GM12873 (cell line): ENCODE measurements around the gene SIGLEC9.

Experiments used
- TF ChIP-seq, protein P1 (sequence below): IDR thresholded peaks from 2 replicates; pipeline ENCODE4 v1.5.1; 2012; ENCODE audit warnings: low read depth, mild to moderate bottlenecking, moderate library complexity, low read length, control low read depth; ENCODE audit not compliant: insufficient read depth; ENCODE audit errors: missing control alignments

SIGLEC9 gene

DNA sequence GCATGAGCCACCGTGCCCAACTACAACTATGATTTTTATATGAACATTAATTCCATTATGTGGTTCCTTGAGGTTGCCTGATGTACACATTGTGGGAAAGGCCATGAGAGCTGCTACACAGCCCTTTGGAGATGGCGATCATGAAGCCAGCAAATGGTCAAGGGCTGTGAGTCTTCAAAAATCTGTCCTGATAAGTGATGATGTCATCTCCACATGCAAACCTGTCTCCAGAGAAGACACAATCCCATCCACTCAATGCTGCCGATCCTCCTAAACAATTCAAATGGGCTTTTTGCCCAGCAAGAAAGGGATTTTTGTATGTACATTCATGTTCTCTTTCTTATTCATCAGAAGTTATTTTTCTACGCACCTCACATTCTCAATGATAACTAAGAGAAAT is 35.0 kb downstream of the SIGLEC9 start:
- TF ChIP-seq, protein P1, sequence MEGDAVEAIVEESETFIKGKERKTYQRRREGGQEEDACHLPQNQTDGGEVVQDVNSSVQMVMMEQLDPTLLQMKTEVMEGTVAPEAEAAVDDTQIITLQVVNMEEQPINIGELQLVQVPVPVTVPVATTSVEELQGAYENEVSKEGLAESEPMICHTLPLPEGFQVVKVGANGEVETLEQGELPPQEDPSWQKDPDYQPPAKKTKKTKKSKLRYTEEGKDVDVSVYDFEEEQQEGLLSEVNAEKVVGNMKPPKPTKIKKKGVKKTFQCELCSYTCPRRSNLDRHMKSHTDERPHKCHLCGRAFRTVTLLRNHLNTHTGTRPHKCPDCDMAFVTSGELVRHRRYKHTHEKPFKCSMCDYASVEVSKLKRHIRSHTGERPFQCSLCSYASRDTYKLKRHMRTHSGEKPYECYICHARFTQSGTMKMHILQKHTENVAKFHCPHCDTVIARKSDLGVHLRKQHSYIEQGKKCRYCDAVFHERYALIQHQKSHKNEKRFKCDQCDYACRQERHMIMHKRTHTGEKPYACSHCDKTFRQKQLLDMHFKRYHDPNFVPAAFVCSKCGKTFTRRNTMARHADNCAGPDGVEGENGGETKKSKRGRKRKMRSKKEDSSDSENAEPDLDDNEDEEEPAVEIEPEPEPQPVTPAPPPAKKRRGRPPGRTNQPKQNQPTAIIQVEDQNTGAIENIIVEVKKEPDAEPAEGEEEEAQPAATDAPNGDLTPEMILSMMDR: no peak

- TF ChIP-seq, protein P1: no peak
These were observed 36.6 kb downstream of the SIGLEC9 start for GRCh38 chr19:51161266-51161665.

DNA sequence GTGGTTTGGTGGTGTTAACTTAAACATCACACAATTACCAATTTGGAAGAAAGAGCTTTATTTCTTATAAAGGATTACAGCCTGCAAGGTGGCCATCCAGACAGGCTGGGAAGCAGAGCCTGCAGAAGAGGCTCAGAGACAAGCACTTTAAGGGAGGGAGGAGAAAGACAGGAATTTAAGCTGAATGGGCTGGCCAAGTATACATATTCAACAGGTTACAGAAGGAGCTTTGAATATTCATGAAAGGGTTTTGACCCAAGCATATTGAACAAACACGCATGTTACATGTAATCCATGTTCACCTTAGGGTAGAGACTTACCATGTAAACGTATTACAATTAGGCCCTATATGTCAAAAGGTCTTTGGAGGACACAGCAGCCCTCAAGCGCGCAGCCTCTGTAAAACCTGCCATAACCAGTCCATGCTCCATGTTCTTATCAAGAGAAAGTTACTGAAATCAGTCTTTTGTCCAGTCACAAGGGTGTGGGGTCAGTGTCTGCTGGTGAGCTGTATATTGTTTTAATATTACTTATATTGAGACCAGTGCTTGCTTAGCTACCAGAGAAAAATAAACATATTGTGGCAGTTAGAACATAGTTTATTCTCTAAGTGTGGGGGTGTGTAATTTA is 37.3 kb downstream of the SIGLEC9 start:
- TF ChIP-seq, protein P1: no peak

- TF ChIP-seq, protein P1: no peak
These were observed 38.6 kb downstream of the SIGLEC9 start for GRCh38 chr19:51163257-51163656.

DNA sequence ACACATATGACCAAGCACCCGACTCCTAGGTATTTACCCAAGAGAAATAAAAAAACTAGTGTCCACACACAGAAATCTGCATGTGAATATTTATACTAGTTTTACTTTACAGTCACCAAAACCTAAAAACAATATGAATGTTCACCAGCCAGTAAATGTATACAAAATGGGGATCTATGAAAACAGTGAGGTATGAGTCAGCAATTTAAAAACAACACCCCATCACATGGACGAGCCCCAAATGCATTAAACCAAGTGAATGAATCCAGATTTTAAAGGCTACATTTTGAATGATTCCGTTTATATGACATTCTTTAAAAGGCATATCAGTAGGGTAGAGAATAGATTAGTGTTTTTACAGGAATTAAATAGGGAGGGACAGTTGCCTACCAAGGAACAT is 39.5 kb downstream of the SIGLEC9 start:
- TF ChIP-seq, protein P1: no peak

- TF ChIP-seq, protein P1: no peak
These were observed 42.3 kb downstream of the SIGLEC9 start for GRCh38 chr19:51166846-51167490.

DNA sequence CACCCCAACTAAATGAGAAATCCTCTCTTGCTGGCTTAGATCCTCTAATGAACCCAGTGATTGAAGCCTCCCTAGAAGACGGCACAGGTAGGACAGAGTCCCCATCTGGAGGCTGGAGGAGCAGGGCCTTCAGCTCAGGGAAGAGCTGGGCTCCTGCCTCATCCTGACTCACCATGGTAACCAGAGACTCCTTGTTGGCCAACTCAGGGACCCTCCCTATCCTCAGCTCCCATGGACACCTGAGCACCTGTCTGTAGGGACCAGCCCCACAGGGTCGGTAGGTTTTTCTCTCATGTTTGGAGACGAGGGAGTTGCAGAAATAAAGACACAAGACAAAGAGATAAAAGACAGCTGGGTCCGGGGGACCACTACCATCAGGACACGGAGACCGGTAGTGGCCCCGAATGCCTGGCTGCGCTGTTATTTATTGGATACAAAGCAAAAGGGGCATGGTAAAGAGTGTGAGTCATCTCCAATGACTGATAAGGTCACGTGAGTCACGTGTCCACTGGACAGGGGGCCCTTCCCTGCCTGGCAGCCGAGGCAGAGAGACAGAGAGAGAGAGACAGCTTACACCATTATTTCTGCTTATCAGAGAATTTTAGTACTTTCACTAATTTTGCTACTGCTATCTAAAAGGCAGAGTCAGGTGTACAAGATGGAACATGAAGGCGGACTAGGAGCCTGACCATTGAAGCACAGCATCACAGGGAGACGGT is 44.0 kb downstream of the SIGLEC9 start:
- TF ChIP-seq, protein P1: no peak
